GM19193 (cell line): Measurements from ENCODE around the gene ELP4.

Experiments
- POLR2A ChIP-seq: IDR thresholded peaks from 4 replicates; pipeline ENCODE4 v1.6.1; 2011; ENCODE audit not compliant: insufficient read depth, insufficient read length; ENCODE audit errors: extremely low read depth

The ELP4 gene

DNA sequence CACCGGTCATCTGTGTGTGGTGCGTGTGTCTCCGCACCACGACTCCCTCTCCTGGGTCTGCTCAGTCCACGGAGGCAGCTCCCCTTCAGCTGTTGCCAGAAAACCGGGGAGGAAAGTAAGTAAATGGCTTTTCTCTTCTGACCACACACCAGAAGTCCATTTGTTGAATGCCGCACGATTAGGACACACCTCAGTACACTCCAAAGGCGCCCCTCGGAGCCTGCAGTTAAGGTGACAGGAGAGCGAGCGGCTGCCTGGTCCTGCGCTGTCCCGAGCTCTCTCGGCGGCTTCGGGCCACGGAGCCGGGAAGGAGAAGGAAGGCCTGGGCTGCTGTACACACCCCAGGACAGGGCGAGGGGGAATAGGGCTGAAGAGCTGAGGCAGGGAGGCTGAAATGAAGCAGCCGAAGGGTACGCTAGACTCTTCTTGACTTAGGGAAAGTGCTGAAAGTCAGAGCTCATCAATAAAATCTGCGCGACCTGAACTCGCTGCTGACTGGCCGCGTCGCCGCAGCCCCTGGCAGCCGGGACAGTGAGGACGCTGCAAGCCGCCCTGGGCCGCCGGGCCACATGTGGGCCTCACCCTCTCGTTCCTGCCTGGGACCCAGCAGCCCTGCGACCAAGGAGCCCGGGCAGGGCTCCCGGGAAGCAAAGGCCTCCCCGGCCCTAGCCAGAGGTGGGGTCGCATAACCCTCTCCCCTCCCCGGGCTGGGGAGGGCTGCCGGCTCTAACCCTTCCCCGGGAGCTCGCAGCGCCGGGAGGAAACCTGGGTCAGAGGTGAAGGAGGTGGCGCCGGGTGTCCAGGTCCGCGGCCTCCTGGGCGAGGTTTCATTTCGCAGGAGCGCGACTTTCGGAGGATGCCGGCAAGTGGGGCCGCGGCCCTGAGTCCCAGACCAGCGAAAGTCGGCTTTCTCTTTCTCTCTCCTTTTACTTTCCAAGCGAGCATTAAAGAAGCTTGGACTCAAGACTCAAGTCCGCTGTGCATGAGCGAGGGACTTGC is 303.1 kb downstream of the ELP4 start:
- no peak for TF ChIP-seq POLR2A

DNA sequence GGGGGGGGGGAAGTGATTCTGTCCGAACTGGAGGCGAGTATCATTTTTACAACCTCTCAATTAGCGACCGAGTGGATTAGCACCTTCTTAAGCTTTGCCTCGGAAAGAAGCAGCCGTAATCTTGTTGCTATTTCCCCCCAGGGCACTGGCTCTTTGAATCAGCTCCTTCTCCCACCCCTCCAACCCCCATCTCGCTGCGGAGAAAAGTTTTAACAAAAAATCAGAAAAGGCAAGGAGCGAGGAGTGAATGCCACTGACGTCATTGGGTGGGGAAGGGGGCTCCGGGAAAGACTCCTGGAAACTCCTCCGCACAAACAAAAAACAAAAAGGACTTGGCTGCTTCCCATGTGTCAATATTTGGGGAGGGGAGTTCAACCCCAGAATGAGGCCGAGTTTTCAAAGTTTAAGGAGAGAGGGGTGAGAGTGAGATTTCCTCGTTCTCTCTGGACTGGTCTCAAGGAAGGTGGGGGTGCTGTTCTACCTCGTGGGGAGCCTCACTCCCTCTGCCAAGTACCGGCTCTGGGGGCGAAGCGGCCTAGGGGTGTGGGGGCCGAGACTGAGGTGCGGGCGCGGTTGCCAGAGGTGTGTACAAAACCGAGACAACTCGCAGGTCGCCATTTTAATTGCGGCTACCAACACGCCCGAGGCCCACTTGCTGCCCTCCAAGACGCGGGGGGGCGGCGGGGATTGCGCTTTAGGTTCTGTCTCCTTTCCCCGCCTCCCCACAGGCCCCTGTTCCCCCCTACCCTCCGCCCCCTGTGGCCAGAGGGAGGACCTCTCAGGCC is 304.0 kb downstream of the ELP4 start:
- TF ChIP-seq POLR2A: no peak

DNA sequence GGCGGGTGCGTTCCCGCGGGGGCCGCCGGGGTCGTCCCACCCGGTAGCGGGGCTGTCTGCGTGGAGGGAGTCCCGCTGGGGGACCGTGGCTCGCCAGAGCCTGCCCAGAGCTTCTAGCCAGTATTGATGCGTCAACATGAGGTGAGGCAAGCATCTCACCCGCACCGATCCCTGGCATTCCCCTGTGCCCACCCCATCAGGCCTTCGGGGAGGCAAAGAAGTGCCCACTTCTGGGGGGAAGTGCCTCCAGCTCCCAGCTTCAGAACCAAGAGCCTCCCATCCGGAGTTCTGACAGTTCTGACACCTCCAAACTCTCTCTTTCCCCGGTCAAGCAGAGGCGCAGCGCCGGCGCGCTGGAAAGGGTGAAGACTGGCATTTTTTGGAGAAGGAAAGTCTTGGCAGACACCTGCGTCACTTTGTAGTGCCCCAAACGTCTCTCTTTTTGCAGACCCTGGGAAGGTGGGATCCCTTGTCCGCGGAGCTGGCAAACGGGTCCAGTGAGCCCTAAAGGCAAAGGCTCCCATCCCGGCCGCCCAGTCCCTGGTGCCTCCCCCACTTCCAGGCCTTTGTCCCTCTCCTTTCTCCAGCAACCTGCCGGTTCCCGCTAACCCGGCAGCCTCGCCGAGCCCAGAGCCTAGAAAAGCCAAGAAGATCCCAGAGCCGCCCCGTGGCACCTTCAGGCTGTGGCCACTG is 304.8 kb downstream of the ELP4 start:
- TF ChIP-seq POLR2A: no peak

DNA sequence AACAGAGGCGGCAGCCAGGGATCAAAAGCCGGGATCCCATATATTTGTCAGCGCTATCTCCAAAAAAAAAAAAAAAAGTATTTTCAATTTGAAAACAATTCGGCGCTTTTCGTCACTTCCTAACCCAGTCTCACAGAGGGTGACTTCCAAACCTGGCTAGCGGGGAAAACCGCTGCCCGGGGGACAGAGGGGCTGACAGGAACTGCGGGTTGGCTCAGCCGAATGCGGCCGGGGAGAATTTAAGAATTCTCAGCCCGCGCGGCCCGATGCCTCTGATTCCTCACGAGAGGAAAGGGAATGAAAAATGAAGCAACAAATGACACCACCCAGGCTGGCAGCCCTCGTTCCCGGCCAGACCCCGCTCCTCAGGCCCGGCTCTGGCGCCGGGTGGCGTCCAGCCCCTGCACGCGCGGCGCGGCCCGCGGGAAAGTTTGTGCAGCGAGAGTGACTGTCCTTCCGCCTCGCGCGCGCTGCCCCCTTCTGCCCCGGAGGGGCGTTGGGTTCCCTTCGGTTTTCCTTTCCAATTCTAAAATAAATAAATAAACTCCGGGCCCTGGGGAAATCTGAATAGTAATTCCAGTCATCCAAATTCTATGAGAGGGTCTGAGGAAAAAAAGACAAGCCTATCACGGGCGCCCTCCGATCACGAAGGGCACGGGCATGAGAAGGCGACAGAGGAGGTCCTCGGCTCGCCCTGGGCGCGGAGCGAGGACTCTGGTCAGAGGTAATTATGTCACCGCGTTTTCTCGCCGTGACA is 306.3 kb downstream of the ELP4 start:
- TF ChIP-seq POLR2A: no peak

DNA sequence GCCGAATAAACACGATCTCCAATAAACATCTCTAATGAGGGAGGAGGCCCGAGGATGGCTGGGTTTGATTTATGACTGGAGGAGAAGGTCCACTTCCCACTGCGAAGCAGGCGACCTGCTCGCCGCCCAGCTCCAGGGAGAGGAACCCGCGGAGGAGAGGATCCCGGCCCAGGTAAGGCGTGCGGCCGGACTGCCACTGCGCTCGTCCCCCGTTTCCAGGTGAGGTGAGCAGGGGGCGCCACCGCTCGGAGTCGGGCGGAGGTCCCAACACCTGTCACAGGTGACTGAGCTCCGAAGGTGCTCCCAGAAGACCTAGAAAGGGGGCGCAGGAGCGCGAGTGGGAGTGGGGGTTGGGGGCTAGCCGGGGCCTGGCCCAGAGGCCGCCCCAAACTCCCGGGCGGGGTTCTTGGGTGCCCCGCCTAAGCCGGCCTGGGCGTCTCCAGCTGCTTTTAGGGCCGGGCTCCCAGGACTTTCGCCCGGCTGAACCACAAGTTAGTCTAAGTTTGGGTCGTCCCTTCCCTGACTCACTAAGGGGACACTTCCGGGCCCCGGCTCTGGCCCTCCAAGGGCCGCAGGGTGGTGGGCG is 307.0 kb downstream of the ELP4 start:
- TF ChIP-seq POLR2A: no peak

DNA sequence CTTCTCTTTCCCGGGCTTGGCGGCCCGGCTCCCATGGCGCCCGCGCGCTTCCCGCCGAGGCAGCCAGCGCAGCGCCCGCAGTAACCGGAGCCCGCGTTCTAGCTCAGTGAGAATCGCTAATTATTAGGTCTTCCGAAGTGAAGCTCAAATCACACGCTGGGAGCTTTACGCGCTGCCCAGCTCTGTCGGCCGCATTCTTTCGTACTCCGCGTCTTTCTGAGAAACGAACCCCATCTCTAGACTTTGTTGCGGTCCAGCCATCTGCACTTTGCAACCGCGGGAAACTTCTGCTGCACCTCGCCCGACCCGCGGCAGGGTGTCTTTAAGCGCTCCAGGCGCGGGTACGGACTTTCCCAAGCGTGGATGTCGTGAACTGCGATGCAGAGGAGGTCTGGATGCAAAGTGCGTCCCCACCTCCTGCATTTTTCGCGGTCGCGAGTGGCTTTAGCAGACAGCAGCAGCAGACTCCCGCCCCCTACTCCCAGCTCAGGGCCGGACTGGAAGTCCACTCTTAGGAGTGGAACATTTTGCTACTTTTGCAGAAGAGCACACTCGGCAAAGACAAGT is 307.6 kb downstream of the ELP4 start:
- no peak for TF ChIP-seq POLR2A

DNA sequence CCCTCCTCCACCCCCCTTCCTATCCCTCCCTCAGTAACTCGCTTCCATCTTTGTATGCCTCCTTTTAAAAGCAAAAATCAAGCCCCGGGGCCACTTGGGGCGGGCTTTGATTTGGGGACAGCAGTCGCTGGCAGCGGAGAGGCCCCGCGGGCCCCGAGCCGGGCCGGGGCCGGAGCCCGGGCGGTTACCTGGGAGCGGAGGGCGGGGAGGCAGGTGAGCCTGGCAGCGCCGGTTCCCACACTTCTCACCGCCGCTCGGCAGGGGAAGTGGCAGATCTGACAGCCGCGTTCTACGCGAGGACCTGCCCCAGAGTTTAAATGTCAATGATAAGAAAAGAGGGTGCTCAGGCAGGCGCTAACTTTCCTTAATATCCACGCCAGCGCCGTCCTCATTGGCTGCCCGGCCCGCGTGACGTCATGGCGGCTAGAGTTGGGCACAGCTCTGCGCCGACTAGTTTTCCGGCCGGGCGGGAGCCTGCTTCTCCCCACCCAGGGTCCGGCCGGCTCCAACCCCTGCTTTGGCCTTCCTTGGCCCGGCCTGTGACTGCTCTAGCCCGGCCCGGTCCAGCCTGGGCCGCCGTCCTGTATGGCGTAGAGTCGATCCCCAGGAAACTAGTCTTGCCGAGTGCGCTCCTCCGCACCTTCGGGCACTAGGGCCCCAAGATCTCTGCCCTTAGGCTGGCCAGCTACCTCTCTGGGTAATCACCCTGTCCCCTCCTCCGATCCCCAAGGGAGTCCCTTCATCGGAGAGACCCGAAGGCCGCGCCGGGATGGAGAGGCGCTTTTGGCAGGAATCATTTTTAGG is 308.3 kb downstream of the ELP4 start:
- no peak for TF ChIP-seq POLR2A

DNA sequence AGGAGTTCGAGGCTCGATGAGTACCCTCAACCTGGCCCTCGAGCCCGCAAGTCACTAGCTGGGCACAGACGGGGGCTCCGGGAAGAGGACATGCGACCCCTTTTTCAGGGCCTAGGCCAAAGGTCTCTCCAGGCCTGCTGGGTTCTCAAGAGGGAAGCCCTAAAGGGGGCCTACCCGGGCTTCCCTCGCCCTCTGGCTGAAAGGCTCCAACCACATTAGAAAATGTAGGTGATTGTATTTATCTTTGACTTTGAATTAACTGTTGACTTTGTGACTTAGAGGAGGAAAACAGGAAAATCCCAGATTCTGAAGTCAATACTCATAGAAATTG is 308.8 kb downstream of the ELP4 start:
- no peak for TF ChIP-seq POLR2A

DNA sequence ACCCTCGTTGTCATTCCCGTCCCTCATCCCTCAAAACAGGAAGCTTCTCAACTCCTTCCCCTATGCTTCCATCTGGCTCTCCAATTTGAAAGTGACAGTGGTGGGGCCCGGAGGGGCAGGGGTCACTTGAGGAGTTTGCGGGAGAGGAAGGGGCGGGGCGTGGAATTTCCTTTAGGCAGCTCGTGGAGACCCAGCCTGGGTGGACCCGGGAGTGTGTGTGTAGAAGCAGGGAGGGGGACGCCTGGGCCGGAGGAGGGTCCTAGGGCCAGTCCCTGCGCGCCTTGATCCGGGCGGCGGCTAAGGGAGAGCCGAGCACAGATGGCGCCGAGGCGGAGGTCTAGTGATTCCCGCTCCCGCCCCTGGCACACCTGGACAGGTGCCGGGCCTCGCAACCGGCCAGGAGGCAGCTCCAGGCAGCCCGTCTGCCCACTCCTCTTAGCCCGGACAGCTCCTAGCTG is 309.3 kb downstream of the ELP4 start:
- TF ChIP-seq POLR2A: no peak

DNA sequence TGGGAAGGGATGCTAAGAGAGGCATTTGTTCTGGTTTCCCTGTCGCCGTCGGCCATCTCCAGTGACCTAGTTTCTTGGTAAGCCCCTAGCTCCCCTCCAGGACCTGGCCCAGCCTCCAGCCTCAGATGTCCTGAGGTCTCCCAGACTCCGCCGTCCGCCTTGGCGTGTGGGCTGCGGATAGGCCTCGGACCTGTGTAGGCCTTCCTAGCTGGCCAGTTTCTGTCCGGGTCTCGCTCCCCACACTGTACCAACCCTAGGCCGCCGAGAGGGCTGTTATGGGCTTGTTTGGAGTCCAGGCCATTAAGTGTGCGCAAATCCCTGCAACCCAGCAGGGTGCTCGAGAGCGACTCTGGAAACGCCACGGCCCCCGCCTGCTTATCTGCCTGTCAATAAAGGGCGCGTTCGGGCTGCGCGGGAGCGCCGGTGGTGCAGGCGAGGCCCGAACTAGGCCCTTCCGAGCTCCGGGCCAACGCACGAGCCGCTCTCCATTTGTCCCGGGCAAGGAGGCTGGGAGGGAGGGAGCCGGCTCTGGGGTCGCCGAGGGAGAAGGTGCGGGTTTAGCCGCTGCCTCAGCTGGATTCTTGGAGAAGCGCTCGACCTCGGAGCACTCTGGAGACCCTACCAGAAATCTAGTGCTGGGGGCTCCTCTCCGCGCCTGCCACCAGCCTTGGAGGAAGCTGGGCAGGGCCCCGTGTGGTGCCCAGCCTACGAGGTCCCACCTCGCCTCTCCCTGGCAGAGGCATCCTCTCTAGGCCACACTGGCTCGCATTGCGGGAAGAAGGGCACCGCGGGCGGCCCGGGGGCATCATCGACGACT is 310.3 kb downstream of the ELP4 start:
- no peak for TF ChIP-seq POLR2A

DNA sequence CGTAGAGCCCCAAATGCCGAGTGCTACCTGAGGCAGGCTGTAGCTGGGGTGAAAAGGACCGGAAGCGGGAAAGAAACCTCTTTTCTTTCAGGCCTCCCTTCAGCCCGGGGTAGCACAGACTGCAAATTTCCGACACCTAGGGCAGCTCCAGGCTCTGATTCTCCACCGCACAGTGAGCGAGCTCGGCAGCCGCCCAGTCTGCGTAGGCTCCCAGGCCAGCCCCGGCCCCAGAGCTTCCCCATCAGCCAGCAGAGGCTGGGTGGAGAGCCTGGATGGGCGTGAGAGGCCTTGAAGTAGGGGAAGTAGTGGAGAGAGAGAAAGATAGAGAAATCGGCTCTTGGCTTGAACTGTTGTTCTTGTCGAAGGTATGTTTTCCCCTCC is 310.9 kb downstream of the ELP4 start:
- no peak for TF ChIP-seq POLR2A

DNA sequence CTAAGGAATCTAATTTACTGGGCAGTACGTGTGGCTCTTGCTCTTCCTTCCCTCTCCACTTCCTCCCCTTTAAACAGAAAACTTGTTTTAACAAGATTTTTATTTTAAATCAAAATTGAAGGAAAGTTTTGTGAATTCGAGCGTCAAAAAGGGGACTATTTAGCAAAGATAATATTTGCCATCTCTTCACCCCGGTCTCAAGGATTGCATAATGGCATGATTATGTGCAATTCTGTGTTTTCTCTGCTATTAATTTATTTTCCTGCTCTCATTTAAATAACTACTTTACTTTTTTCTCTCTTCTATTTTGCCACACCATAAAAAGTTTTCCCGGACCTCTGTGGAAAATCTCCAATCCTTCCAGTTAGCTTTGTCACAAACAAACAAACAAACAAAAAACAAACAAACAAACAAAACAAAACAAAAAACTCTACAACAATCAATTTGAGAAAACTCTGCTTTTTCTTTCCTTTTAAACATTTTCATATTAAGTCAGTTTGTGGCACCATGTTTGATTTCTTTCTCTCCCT is 311.7 kb downstream of the ELP4 start:
- TF ChIP-seq POLR2A: no peak
